Inflammatory macrophage treated with lipopolysaccharide for 4 hours (primary cell): ENCODE measurements around the gene PRDM7.
"Not testable (repeated sequence)": the region's sequence is repeated elsewhere in the genome, so short reads cannot be mapped to it uniquely, and the experiment has no call there.

ENCODE experiments used
- DNase-seq: peaks from one replicate; pipeline ENCODE4 v3.0.0-alpha.2; 2020

PRDM7 gene

DNA sequence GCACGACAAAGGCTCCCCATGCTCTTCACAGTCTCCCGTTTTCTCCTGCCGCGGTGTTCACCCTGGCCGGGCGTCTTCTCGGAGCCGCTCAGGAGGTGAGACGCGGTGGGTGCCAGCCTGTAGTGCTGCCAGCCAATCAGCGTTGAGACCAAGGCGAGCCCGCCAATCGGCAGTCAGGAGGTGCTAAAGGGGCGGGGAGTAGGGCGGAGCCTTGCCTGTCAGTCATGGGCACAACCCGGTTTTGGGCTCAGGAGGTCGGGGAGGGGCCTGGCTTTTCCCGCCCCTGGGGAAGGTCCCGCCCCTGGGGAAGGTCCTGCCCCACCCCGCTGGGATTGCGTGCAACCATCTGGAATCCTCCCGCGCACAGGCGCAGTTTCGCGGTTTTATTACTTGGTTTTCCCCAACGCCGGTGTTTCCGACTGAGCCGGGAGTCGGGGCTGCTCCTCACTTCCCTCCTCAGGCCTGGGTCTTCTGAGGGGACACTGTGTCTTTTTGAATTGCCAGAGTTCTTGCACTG lies at the start of gene PRDM7:
PRDM7 (minus strand) TSS at position 92 of the 517 bp plus-strand sequence. CDS start 1,421 bp downstream, outside the sequence.
- peak; percentile 95 for DNase-seq

DNA sequence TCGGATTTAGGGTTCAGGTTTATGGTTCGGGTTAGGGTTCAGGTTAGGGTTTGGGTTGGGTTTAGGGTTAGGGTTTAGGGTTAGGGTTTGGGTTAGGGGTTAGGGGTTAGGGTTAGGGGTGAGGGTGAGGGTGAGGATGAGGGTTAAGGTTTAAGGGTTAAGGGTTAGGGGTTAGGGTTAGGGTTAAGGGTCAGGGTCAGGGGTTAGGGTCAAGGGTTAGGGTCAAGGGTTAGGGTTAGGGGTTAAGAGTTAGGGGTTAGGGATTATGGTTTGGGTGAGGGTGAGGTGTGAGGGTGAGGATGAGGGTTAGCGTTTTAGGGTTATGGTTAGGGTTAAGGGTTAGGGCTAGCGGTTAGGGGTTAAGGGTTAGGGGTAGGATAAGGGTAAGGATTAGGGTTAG lies 44.7 kb upstream of the PRDM7 start:
- DNase-seq: not testable (repeated sequence)

DNA sequence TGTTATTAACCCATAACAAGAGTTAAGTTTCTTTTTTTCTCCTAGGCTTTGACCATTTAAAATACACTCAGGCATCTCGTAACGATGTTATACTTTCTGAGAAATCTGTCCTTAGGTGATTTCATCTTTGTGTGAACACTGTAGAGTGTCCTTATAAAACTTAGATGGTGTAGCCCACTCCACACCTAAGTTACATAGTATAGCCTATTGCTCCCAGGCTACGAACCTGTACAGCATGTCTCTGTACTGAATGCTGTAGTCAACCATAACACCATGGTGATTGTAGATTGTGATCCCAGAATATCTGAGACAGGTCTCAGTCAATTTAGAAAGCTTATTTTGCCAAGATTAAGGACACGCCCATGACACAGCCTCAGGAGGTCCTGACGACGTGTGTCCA lies 30.5 kb upstream of the PRDM7 start:
- DNase-seq: not testable (repeated sequence)

DNA sequence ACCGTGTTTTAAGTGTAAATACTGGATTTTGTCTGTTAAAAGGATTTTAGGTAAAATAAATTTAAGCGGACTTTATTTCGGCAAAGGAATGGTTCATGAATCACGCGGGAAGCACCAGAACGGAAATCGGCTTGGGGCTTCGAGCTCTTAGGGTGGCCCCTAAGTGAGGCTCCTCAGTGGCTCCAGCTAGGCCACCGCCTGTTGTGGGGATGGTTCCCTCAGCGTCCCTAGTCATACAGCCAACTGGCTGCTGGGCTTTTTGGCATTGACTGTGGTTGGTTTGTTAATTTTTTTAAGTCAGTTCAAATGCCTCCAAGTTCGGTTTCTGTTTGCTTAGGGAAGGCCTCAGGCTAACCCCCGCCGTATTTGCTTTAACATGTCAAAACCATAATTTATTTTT lies 29.9 kb upstream of the PRDM7 start:
- DNase-seq: not testable (repeated sequence)

DNA sequence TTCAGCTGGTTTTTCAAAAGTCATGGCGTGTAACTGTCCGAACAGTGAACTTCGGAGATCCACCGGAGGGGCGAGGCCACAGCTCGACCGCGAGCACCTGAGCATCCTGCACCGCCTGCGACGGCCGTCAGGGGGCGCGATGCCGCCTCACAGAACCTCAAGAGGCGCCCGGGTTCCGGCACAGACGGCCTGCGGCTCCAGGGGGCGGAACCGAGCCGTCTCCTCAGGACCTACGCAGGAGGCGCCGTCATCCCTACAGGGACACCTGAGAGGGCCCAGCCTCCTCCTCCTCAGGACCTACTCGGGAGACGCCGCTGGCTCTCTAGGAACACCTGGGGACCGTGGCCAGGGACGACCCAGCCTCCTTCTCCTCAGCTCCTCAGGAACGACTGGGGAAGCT lies 29.1 kb upstream of the PRDM7 start:
- not testable (repeated sequence) for DNase-seq

DNA sequence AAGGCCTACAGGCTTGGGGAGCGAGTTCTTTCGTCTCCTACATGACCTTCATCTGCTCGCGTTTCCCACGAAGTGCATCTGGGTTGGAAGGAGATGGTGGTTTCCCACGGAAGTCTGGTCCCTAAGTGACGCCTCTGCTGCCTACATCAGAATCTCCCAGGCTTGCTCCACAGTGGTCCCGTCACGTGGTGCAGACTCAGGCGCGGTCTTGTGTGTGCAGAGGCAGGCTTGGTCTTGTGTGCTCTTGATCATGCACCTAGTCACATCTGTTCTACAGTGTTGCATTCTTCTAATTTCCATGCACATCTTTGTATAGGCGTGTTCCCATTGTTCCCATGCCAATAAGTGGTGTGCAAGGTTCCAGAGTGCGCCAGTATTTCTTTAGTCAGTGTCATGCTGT lies 27.6 kb upstream of the PRDM7 start:
- DNase-seq: peak; percentile 29

DNA sequence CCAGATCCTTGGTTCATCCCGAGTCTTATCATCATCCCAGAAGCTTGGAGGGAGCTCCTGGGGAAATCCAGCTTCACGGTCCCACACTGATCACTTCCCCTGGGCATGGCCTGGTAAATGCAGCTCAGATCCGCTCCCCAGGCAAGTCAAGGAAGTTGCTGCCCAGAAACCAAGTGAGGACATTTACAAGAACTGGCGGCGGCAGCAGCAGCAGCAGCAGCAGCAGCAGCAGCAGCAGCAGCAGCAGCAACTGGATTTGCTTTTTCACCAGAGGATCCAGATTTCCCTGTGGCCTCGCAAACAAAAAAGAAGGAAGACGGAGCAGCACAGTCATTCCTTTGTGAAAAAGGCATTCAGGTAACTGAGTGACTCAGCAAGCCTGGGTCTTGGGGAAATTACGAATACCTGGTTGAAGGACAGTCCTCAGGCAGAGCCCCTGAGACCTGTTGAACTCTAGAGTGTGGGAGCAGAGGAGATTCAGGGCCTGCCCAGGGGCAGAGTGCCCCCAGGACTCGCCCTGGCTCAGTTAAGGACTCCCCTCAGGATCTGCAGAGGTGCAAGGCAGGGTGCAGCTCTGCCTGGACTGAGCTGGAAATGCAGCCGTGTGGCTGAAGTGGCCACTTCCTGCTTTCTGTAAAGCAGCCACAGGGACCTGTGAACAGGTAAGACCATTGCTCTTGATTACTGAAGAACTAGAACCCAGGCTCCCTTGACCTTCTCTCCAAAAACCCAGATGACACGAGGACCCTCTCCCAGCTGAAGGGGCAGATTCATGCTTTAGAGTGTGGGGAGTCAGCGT lies 25.2 kb upstream of the PRDM7 start:
- not testable (repeated sequence) for DNase-seq

DNA sequence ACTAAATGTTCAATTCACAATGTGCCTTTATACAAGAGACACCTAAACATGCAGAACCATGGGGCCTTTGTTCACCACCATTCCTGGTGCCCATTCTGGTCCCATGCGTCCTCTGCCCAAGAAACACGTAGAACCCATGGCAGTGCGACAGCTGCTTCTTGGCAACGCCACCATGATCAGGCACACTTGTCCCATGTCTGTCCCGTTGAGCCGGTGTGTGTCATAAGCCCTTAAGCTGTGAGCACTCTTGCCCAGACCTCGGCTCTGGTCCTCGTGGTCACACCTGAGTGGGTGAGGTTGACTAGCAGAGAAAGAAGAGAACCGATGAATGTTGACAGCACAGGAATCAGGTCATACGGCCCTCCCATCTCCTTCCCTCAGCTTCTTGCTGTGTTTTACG lies 24.2 kb upstream of the PRDM7 start:
- DNase-seq: not testable (repeated sequence)

DNA sequence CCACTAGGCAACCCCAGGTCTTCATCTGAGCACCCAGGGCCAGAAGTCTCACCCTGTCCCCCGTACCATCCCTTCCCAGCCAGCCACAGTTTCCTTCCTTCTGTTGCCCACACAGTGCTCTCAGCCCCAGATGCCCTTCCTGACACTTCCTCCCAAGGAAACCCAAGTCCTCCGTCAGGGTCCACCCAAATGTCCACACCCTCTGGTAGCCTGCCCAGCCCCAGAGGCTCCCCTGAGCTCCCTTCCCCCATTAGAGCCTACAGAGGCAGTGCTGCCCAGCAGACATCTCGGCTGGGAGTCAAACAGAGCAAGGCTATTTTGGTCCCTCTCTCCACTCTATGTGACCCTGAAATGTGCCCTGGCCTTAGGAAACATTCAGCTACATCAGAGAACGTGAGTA lies 23.7 kb upstream of the PRDM7 start:
- DNase-seq: not testable (repeated sequence)

DNA sequence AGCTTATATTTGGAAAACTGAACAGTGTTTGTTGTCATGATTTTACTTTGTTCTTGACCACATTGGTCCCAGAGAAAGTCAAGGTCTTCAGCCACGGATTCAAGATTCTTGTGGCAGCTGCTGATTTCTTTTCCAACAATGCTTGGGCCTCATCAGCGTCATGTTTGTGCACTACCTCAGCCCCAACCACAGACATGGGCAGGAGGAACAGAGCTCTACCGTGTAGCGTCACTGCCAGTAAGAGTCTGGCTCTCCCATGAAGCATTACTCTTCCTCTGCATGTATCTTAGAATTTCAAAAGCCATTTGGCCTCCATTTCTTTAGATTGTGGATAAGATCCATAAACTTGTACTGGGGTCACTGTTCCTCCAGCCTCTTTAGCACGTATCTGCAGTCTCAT lies 23.1 kb upstream of the PRDM7 start:
- DNase-seq: peak; percentile 43

DNA sequence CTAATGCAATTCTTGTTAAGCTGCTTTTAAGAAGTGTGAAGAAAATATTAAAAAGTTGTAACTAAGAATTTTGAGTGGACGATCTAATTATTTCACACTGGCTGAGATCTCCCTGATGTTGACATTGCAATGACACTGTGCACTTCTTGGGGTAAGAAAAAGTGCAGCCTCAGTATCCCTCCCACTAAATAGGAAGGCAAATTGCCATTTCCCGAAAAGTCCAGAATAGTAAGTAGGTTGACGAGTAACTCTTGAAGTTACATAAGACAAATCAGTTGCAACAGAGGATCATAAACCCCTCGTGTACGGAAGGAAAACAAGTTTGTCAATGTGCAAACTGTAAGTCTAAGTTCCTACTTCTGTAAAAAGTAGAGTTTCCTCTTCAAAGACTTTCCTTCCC lies 21.8 kb upstream of the PRDM7 start:
- DNase-seq: peak; percentile 33

DNA sequence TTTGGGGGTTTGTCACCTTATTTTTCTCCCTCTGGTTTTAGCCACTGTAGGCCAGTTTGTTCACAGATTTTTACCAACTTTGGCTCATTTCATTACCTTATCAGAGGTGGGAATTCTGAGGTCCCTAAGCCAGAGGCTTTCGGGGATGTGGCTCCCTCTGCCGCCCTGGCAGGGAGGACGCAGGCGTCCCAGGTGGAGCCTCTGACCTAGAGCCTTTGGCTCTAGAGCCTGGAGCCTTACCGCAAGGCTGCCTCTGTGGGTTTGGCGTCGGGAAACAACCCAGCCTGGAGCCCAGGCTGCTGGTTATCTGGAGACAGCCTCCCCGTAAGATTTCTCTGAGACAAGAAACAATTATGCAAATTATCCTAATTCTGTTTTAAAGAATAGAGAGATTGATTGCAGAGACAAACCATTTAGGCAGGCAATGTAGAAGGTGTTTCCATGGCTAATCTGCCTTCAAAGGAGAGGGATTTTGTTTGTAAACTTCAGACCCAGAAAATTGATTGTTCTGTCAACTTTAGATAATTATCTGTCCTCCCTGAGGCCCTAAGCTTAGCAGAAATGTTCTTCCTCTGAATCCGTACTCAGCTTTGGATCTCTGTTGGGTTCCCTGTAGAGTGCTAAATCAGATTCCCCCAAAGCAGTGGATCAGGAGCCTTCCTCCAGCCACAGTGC lies 20.0 kb upstream of the PRDM7 start:
- DNase-seq: not testable (repeated sequence)

DNA sequence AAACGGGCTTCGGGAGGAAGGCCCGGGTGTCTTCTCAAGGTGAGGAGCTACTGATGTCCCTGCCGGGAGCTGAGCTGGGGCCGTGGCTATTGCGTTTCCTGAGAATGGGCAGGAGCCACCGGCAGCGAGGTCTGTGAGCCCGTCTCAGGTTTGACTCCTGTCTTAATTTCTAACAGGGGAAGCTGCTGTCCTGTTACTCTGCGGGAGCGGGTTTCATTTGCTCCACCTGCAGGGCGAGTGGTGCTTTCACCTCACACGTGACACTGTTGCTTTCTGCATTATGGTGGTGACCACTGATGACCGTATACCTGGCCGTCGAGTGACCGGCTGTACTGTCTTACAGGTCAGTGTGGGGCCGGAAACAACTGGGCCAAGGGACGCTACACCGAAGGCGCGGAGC lies 17.7 kb upstream of the PRDM7 start:
- not testable (repeated sequence) for DNase-seq

DNA sequence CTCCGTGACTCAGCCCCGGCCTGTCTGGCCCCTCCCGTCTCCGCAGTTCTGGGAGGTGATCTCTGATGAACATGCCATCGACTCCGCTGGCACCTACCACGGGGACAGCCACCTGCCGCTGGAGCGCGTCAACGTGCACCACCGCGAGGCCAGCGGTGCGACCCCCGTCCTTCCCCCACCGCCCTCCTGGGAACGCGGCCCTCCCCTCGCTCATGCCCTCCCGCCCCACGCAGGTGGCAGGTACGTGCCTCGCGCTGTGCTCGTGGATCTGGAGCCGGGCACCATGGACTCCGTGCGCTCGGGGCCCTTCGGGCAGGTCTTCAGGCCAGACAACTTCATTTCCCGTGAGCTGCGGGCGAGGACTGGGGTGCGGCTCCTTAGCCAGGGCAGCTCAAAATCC lies 17.2 kb upstream of the PRDM7 start:
- DNase-seq: not testable (repeated sequence)

DNA sequence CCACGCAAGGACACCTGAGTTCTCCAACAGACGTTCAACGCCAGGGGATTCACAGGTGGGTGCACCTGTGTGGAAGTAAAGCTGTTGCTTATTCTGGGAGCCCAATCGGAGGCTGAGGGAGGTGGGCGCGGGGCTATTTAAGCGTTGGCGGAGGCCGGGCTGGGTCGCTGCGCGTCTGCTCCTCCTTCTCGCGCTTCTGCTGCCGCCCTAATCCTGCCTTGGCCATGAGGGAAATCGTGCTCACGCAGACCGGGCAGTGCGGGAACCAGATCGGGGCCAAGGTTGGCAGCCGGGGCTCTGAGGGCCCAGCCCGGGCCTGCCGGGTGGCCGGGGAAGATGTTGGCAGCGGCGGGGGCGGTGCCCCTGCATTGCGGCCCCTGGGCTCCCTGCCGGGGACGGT lies 16.7 kb upstream of the PRDM7 start:
- not testable (repeated sequence) for DNase-seq

DNA sequence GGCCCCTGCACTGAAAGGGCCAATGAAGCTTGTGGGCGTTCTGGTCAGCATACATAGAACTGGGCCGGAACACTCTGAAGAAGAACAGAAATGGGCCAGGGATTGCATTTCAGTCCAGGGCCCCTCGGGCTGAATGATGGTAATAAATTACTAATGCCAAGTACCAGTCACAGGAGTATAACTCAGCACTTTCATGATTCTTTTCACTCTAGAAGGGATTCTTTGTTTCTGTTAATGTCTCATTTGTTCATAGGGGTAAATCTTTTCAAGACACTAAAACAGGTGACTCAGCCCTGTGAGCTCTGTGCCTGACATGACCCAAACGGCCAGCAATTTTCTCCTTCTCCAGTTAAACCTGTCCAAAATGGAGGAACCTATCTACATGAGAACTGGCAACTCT lies 15.7 kb upstream of the PRDM7 start:
- not testable (repeated sequence) for DNase-seq

DNA sequence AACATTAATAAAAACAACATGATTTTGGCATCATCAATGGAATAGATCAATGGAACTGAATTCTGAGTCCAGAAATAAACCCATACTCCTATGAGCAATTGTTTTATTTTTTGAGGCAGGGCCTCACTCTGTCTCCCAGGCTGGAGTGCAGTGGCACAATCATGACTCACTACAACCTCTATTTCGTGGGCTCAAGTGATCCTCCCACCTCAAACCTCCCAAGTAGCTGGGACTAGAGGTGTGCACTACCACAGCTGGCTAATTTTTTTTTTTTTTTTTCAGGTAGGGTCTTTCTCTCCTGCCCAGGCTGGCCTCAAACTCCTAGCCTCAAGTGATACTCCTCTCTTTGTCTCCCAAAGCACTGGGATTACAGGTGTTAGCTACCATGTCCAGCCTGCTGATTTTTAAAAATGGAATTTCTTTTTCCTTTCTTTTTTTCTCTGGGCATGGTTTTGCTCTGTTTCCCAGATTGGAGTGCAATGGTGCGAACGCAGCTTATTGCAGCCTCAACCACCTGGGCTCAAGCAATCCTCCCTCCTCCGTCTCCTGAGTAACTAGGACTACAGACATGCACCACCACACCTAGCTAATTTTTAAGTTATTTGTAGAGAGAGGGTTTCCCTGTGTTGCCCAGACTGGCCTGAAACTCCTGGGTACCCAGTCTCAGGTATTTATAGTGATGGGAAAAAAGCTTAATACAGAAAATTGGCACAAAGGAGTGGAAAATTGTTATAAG lies 7.3 kb upstream of the PRDM7 start:
- peak; percentile 9 for DNase-seq

DNA sequence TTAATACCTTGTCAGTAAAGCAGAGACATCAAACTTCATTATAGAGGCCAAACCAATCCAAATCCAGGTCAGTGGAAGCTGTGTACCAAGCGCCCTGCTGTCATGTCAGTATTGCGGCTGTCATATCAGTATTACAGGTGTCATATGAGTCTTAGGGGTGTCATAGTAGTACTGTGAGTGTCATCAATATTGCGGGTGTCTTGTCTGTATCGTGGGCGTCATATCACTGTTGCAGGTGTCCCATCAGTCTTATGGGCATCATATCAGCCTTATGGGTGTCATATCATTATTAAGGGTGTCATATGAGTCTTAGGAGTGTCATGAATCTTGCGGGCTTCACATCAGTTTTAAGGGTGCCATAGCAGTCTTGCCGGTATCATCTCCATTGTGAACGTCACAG lies 6.0 kb upstream of the PRDM7 start:
- DNase-seq: no peak

DNA sequence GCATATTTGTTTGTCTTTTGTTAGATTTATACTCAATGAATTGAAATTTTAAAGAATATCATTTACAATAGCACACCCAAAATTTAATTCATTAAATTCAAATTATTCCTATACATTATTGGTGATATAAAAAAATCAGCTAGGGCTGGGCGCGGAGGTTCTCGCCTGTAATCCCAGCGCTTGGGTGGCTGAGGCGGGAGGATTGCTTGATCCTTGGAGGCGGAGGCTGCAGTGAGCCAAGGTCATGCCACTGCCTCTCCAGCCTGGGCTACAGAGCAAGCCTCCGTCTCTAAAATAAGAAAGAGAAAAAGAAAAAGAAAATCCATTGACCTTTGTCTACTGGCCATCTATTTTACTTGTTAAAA lies 4.5 kb upstream of the PRDM7 start:
- no peak for DNase-seq

DNA sequence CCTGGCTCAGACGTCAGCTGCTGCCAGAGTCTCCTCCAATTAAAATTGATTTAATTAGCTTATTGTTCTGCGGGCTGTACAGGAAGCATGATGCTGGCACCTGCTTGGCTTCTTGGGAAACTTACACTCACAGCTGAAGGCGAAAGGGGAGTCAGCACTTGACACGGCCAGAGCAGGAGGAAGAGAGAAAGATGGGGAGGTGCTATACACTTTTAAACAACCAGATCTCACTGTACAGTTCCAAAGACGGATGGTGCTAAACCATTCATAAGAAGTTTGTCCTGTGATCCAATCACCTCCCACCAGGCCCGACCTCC lies 1.4 kb upstream of the PRDM7 start:
- DNase-seq: no peak

DNA sequence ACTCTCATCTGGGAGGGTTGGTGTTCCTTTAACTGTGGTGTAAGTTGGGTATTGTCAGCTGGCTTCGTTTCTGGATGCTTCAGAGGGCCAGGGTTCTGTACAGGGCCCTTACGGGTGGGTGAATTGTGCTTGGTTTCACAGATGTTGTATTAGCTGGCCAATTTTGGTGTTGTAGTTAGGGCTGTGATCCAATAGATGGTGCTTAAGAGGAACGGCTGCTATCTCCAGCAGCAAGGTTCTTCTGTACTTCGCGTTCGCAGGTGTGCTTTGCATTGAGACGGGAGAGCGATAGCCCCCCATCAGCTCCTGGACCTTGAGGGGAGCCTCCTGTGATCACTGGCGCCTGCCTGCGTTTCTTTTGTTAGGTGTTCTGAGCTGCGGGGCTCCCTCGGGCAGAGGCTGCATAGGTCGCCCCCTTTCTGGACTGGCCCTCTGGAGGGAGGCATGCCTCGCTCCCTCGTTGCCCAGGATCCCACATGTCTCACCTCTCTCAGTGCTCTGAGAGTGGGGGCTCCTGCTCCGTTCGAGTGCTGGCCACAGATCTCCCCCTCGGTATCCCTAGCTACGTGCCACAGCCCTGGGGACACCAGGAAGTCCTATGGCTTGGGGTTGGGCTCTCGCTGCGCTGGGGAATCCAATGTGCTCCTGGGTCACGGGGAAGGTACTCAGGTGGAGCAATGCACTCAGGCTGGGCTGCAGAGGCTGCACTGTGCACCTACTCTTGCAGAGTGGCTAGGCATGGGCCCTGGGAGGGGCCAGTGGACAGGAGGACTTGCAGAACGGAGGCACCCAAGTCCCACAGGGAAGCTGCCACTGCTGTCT lies 837 bp upstream of the PRDM7 start:
- DNase-seq: peak; percentile 27

DNA sequence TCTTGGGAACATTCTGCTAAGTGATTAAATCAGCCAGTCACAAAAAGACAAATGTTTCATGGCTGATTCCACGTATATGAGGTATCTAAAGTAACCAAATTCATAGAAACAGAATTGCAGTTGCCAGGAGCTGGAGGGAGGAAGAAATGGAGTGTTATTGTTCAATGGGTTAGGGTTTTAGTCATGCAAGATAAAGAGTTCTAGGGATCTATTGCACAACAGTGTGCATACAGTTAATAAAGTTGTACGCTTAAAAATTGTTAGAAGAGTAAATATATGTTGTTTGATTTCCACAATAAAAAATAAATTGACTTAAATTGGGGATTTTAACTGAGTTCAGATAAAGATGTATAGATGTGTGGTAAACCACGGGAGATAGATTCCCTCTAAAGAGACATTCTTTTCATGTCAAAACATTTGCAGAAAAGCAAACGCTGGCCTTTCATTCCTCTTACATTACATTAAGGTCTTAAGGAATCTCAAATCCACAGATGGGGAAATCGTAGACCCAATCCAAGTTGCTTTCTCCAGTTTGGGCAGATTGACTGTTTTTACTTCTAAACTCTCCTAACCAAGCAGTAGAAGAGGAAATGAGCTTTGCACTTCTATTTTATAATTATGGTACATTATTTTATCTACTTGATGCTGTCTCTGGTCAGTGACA lies 4.6 kb downstream of the PRDM7 start:
- no peak for DNase-seq
